ENCODE data around the gene CSF3R.
"Not testable (repeated sequence)": the region's sequence is repeated elsewhere in the genome, so short reads cannot be mapped to it uniquely, and the experiment has no call there.

CSF3R gene

DNA sequence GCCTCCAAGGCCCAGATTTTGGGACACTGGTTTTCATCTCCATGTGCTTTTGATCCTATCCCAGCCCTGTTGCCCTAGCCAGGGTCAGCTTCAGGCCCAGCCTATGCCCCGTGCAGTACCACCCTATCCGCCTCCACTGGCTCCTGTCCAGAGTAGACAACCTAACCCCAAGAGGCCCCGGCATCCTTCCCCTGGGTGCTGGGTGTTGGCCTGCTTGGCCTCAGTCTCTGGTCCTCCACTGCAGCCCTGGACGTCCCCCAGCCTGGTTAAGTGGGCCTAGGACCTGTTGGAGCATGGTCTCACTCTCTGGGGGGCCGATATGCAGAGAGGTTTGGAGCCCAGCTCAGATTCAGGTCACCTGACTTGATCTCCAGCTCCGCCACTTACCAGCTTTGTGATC lies 1.6 kb downstream of the CSF3R start:
- DNase-seq, result no peak

DNA sequence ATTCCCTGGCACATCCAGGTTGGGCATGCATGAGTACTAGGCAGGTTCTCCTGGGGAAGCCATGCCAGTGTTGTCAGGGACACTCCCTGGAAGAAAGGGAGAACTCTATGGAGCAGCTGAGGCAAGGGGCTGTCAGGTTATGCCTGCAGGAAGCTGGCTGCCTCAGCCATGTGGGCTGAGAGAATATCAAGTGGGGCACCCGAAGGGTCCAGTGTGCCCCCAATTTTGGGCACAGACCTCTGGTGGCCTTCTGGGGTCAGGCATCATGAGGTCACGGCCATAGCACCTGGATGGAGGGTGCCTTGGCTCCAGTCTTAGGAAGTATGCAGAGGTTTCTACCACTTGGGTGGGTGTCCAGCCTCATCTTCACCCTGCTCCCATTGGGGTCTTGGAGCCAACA lies 2.6 kb downstream of the CSF3R start:
- DNase-seq, result no peak

DNA sequence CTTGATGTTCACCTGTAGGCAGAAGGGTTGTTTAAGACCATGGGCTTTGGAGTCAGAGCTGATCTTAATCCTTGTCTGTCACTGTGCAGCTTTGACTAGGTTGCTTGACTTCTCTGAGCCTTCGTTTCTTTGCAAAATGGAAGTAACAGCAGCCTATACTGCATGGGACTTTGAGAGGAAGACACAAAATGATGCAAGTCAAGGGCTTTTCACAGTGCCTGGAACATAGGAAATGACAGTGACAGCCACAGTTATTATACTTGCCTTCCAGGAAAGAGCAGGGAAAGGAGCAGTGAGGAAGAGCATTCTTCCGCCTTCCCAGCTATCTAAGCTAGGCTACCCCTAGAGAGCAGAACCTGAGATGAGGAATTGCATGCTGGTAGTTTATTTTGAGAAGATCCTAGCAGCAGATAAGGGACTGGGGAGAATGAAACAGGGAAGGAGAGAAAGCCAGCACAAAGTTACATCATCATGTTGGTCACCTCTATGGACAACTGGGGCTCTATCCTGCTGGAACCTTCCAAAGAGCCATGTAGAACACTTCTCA lies 3.1 kb downstream of the CSF3R start:
- no peak for DNase-seq

GRCh38 chr1:36477615-36478014 lies 5.1 kb downstream of the CSF3R start:
- DNase-seq, result not testable (repeated sequence)

DNA sequence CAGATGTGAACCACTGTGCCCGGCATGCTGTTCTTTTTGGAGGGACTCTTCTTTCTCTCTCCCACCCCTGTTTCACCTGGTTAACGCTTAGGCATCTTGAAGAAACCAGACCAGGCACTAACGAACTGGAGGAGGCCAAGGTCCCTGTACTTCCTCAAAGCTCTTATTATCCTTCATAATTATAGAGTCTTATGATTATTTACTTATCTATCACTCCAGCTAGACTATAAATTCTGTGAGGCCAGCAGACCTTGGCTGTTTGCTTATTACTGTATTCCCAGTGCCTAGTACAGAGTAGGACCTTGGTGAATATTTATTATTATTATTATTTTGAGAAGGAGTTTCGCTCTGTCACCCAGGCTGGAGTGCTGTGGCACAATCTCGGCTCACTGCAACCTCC lies 5.8 kb downstream of the CSF3R start:
- no peak for DNase-seq

- no peak for DNase-seq
These were observed 6.7 kb downstream of the CSF3R start for GRCh38 chr1:36475910-36476604.

DNA sequence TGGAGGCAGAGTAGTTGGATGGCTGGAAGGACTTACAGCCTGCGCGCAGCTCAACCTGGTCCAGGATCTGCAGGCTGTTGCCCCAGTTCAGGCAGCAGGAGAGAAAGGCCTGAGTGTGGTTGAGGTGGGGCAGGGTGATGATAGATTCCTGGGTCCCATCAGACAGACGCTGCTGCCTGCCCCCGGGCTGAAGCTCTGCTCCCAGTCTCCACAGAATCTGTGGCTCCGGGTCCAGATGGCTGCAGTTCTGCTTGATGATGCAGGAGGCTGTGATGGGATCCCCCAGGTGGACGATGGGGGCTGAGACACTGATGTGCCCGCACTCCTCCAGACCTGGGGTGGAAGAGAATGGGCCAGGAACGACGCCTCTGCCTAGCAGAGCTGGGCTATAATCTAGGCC lies 7.4 kb downstream of the CSF3R start:
- no peak for DNase-seq

- DNase-seq, result no peak
These were observed 10.1 kb downstream of the CSF3R start for GRCh38 chr1:36472656-36473055.

- no peak for DNase-seq
These were observed 10.7 kb downstream of the CSF3R start for GRCh38 chr1:36471830-36472641.

DNA sequence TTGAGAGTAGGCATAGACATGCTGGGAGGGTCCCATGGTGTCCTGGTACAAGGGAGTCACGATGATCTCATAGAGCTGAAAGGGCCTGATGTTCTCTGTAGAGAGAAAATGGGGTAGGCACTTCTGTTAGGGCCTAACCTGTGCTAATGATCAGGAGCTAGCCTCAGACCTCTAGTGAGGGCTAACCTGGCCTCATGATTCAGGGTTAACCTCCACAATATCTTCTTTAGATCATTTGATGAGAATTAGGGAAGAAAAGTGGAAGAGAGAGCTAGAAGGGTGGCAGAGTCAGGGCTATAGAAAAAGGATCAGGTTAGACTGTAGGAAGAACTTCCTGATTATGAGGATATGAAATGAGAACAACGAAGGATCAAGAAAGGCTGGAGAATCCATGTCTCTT lies 13.6 kb downstream of the CSF3R start:
- DNase-seq, result no peak

DNA sequence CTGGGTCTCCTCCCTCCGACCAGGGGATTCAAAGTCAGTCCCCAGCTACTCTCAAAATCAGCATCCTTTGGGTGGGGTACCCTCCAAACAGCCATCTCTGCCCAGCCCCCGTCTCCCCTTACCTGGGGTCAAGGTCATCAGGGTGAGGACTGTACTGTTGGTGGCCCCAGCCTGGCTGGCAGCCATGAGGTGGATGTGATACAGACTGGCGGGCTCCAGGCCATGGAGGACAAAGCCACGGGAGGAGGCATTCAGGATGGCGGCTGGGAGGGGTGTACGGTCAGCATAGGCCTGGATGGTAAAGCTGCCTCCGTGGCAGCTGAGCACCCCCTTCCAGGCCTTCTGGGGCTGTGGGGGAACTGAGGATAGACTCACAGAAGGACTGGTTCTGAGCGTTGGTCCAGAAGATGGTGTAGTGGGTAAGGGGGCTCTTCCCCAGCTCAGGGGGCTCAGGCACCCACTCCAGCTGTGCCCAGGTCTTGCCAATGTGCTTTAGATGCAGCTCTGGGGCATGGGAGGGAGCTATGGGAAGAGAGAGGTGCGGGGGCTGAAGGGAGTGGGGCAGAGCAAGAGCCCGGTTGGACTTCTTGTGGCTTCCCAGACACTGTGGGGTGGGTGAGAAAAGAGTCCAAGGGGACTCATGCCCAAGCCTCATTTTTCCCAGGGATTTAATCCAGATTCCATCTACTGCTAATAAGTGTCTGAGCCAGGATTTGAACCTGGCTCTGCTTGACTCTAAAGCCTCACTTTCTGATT lies 14.8 kb downstream of the CSF3R start:
- no peak for DNase-seq

DNA sequence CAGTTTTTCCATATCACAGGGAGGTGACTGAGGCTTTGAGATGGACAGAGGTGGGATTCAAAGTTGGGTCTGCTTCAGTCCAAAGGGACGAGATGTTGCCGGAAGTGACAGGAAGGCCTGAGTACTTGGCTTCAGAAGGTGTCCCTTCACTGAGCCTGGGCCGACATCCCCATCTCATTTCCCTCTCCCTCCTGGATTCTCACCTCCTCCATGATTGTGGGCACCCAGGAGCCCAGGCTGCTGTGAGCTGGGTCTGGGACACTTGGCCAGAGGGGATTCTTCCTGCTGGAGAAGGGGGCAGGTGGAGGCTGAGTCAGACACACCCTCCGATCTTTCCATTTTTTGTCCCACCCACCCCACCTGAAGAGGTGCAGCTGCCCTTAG lies 15.7 kb downstream of the CSF3R start:
- DNase-seq, result no peak

- no peak for DNase-seq
These were observed 16.2 kb downstream of the CSF3R start for GRCh38 chr1:36466370-36467026.

- DNase-seq, result no peak
These were observed 16.9 kb downstream of the CSF3R start for GRCh38 chr1:36465731-36466369.

DNA sequence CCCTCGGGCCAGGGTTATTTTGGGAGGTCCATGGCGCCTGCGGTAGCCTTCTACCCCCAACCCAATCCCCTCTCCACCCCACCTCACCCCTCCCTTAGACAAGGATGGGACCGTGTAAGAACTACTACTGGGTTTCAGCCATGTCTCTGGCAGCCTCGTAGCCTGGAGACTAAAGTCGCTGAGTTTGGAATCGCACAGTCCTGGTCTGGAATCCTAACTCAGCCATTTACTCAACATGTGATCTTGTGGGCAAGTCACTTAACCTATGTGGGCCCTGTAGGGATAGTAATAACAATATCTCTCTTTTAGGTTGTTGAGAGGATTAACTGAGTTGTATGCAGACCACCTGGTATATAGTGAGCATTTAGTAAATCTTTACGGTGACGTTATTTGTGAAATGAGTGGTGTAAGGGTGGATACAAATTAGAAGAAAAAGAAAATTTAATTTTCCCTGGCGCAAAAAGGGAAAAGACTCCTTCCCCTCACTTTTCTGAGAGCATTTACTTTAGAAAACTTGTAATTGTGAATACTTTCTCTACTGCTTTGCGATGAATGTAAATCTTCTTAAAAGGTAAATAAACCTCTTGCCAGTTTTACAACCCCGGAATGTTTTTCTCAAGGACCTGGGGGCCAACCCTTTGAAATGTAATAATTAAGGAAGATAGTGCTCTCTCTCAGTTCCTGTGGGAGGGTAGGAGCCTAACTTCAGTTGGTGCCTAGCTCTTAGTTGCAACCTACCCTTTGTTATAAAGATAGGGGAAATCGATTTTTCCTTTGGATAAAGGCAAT lies 17.9 kb downstream of the CSF3R start:
- DNase-seq, result peak in 1 of 14 donors; percentile 72

DNA sequence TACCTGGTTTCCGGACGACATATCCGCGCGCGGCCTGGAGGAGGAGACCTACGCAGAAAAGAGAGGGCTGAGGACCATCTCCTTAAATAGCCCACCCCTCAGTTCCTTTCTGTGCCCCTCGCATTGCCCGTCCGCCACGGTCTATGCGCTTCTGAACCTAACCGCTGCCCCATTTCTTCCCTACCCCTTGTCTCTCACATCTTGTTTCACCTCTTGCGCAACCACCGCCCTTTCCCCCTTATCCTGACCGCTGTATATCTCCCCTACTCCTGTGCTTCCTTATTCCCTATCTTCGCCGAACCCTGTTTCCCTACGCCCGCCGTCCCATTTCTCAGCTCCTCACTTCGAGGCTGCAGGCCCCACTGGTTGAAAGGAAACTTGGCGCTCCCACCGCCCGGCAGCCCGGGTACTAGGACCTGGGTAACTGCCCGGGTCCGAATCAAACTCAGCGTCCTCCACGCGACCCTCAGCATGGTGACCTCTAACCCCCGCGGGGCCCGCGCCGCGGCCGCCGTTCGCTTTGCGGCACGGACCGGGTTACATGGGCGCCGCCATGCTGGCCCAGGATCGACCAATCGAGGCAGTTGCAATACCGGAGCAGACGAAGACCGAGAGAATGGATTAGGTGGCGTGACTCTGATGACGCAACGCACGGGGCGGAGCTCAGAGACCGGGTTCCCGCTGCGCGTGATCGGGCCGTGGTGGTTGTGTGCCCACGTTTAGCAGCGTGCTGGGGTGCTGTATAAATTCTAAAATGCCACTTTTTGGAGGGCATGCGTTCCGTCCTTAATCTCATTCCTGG lies 18.7 kb downstream of the CSF3R start, which contains the start of gene MRPS15:
MRPS15 (minus strand) TSS at position 582 of the 802 bp plus-strand sequence; CDS start at position 473, 109 bp downstream.
- peak; percentile 43 to 95 (median 90) for DNase-seq

- DNase-seq, result no peak
These were observed 19.3 kb downstream of the CSF3R start for GRCh38 chr1:36463463-36463802.

- DNase-seq, result no peak
These were observed 23.8 kb downstream of the CSF3R start for GRCh38 chr1:36458910-36459309.

DNA sequence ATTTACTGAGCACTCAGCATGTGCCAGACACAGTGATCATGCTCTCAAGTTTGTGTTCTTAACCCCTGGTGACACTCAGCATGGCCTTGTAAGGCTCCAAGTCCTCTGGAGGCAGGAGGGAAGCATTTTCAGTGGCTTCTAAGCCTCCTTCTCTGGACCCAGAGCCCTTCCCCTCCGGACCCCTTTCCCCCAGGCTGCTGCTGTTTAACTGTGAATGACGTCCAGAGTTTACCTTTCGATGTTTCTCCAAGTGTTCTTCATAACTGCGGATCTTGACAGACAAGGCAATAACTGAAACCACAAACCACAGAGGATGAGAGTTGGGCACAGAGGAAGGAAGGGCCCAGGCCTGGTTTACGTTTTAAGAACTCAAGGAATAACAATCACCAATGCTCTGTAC lies 25.0 kb downstream of the CSF3R start:
- DNase-seq, result no peak

DNA sequence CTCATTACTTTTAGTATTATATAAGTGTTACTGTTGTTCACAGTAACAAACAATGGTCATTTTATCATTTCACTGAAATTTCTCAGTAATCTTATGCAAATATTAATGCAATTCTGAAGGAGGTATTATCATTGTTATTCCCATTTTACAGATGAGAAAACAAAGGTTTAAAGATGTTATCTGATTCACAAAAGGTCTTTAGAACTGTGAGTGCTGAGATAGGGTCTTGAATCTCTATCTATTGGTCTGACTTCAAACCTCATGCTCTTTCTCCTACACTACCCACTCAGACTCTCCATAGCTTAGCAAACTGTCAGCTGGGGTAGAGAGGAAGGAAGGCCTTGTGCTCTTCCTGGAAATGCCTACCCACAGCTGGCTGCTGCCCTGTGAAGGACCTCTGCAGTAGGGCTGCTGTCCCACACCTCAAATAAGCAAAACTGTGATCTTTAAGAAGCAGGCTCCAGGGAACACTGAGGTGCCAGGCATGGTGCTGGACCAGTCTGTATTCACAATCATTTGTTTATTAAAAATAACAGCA lies 26.3 kb downstream of the CSF3R start:
- DNase-seq, result no peak

Measured in C1 segment of cervical spinal cord (tissue), 14 donors.